ENCODE results near the gene EIF2AK2.

DNA sequence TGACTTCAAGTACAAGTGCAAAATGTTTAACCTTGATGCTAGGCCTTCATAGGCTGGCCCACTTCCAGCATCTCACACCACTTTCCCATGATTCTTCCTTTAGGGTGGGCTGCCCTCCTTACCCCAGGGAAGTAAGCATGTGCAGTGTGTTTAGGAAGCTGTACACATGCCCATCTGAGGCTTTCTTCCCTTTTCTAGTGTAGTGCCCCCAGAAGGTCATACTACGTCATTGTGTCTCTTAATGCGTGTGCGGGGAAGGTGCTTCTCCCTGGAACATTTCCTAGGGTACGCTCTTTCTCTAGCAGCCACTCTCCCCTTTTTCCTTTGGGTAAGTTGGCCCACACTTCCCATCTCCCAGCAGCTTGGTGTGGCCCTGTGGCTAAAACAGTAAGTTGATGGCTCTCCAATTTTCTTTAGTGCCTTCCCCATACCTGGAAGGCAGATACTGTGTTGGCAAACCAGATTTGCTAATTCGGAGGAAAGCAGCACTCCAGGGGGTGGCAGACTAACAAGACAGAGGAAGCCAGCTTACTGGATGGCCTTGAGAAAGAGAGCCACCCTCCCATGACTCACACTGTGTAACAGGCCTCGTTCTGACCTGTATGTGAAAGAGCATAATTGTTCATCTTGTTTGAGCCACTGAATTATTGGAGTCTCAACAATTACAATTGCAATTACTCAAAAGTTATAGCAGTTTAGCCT lies 32.8 kb upstream of the EIF2AK2 start:
- no peak for TF ChIP-seq POLR2A (IDR thresholded peaks at IDR 0.05)
- TF ChIP-seq, protein P1, sequence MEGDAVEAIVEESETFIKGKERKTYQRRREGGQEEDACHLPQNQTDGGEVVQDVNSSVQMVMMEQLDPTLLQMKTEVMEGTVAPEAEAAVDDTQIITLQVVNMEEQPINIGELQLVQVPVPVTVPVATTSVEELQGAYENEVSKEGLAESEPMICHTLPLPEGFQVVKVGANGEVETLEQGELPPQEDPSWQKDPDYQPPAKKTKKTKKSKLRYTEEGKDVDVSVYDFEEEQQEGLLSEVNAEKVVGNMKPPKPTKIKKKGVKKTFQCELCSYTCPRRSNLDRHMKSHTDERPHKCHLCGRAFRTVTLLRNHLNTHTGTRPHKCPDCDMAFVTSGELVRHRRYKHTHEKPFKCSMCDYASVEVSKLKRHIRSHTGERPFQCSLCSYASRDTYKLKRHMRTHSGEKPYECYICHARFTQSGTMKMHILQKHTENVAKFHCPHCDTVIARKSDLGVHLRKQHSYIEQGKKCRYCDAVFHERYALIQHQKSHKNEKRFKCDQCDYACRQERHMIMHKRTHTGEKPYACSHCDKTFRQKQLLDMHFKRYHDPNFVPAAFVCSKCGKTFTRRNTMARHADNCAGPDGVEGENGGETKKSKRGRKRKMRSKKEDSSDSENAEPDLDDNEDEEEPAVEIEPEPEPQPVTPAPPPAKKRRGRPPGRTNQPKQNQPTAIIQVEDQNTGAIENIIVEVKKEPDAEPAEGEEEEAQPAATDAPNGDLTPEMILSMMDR (IDR thresholded peaks at IDR 0.05), result no peak
